ENCODE data around the gene CTNNA3.

The CTNNA3 gene

GRCh38 chr10:66786709-66787108 is 909.3 kb downstream of the CTNNA3 start:
- DNase-seq, result no peak

- no peak for DNase-seq
Observed at GRCh38 chr10:66784770-66785169, 911.2 kb downstream of the CTNNA3 start.

- no peak for DNase-seq
Observed at GRCh38 chr10:66783316-66783715, 912.7 kb downstream of the CTNNA3 start.

GRCh38 chr10:66782776-66783175 is 913.2 kb downstream of the CTNNA3 start:
- DNase-seq, result no peak

- DNase-seq, result no peak
Observed at GRCh38 chr10:66782144-66782543, 913.9 kb downstream of the CTNNA3 start.

- DNase-seq, result no peak
Observed at GRCh38 chr10:66780796-66781195, 915.2 kb downstream of the CTNNA3 start.

- DNase-seq, result no peak
Observed at GRCh38 chr10:66778351-66778750, 917.6 kb downstream of the CTNNA3 start.

- DNase-seq, result no peak
Observed at GRCh38 chr10:66777665-66778064, 918.3 kb downstream of the CTNNA3 start.

- no peak for DNase-seq
Observed at GRCh38 chr10:66773472-66773817, 922.5 kb downstream of the CTNNA3 start.

GRCh38 chr10:66772548-66773471 is 923.2 kb downstream of the CTNNA3 start:
- no peak for DNase-seq

GRCh38 chr10:66767707-66768106 is 928.3 kb downstream of the CTNNA3 start:
- no peak for DNase-seq

- DNase-seq, result no peak
Observed at GRCh38 chr10:66762218-66762729, 933.7 kb downstream of the CTNNA3 start.

GRCh38 chr10:66760941-66761340 is 935.1 kb downstream of the CTNNA3 start:
- DNase-seq, result no peak

- DNase-seq, result no peak
Observed at GRCh38 chr10:66755474-66755873, 940.5 kb downstream of the CTNNA3 start.

- no peak for DNase-seq
Observed at GRCh38 chr10:66752714-66753113, 943.3 kb downstream of the CTNNA3 start.

GRCh38 chr10:66748217-66748616 is 947.8 kb downstream of the CTNNA3 start:
- no peak for DNase-seq

- DNase-seq, result no peak
Observed at GRCh38 chr10:66747451-66747850, 948.5 kb downstream of the CTNNA3 start.

- DNase-seq, result no peak
Observed at GRCh38 chr10:66746711-66747110, 949.3 kb downstream of the CTNNA3 start.

GRCh38 chr10:66746246-66746645 is 949.7 kb downstream of the CTNNA3 start:
- no peak for DNase-seq

GRCh38 chr10:66744915-66745314 is 951.1 kb downstream of the CTNNA3 start:
- no peak for DNase-seq

- DNase-seq, result no peak
Observed at GRCh38 chr10:66737241-66737640, 958.8 kb downstream of the CTNNA3 start.

- no peak for DNase-seq
Observed at GRCh38 chr10:66723608-66724400, 972.2 kb downstream of the CTNNA3 start.

- no peak for DNase-seq
Observed at GRCh38 chr10:66719483-66719882, 976.5 kb downstream of the CTNNA3 start.

Measured in activated CD4-positive, alpha-beta T cell treated with anti-CD3 and anti-CD28 coated beads, Interleukin-2, amount 50 U/mL, for 1 hour (primary cell).